Measurements from ENCODE around the gene PRDM8. TPM values are rescaled to one million over a fixed set of nuclear protein-coding genes. Genes with fewer than 3 reads are reported as not detected.
"Not testable (repeated sequence)": the region's sequence is repeated elsewhere in the genome, so short reads cannot be mapped to it uniquely, and the experiment has no call there.

The PRDM8 gene
- total RNA-seq, 1 donor from 2014 or later: not detected

DNA sequence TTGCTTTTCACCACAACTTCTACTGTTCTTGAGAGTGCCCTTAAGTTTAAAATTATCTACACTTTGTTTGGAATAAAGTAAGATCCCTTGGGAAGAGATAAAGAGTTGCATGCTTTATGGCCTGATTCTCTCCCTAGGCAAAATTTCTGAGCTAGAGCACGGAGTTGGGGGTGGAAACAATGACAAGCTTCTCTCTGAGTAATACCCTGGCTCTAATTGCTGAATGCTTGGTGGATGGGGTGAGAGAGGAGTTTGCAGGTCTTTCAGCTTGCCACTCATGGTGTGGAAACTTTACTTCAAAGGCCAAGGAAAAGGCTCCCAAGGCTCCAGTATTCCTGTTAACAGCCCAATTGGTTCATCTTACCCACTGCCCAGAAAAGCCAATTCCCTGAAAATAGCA, 26.1 kb upstream of the PRDM8 start:
- DNase-seq (ENCODE audit: low spot score in 2 of 2): no peak
- Histone ChIP-seq H3K27me3 (no peaks in the 10 kb centered on the region), H3K4me3 (no peak overlapping the region), H3K9me3 (no peaks in the 10 kb centered on the region), H3K36me3 (no peaks in the 10 kb centered on the region), H3K4me1 (no peaks in the 10 kb centered on the region), H3K27ac (no peak overlapping the region)
- no peak for TF ChIP-seq CTCF (IDR thresholded peaks at IDR 0.05)
- intact Hi-C loops (cut with DNase I): no loop called here

GRCh38 chr4:80171656-80172055, 25.6 kb upstream of the PRDM8 start:
- H3K9me3 ChIP-seq: no peaks in the 10 kb centered on the region
- H3K4me1 ChIP-seq: no peaks in the 10 kb centered on the region
- no peaks in the 10 kb centered on the region for H3K27me3 ChIP-seq
- no peak overlapping the region for H3K27ac ChIP-seq
- intact Hi-C loops (cut with DNase I): no loop called here
- no peaks in the 10 kb centered on the region for H3K36me3 ChIP-seq
- no peak overlapping the region for H3K4me3 ChIP-seq
- no peak for TF ChIP-seq CTCF (IDR thresholded peaks at IDR 0.05)
- DNase-seq (ENCODE audit: low spot score in 2 of 2): no peak

DNA sequence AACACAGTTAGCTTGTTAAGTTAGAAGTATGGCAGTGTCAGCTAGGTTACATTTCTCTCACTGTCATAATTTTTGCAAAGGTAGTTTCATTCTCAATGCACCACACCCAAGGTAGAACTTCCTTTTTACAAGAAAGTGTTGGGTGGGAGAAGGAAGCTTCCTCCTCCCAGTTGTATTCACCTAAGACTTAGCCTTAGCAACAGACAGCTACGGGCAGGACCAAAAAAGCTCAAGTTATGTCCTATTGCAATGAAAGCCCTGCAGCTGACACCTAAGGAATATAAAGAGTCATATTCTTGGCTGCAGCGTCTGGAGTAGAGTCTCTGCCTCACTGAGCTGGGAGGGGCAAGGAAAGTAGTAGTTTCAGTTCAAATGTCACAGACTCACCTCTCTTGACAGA, 25.1 kb upstream of the PRDM8 start:
- no peak for DNase-seq (ENCODE audit: low spot score in 2 of 2)
- no peaks in the 10 kb centered on the region for H3K4me1 ChIP-seq
- intact Hi-C loops (cut with DNase I): no loop called here
- TF ChIP-seq CTCF (IDR thresholded peaks at IDR 0.05): no peak
- no peaks in the 10 kb centered on the region for H3K36me3 ChIP-seq
- no peaks in the 10 kb centered on the region for H3K9me3 ChIP-seq
- no peak overlapping the region for H3K4me3 ChIP-seq
- no peak overlapping the region for H3K27ac ChIP-seq
- no peaks in the 10 kb centered on the region for H3K27me3 ChIP-seq

DNA sequence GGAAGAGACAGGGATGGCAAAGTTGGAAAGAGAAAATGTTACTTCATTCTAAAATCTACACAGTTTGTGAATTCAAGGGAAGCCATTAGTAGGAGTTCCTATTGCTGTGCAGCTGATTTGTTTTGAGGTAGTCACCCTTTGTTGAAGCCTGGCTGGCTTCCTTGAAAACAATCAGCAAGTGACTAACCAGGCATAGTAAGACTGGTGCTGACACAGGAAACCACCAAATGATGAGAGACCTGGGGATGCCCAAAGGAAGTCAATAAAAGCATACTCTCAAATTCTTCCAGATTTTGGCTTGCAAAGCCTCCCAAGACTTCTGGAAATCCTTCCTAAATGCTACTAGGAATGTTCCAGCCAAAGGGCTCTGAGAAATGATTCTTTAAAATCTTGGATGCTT, 23.9 kb upstream of the PRDM8 start:
- Histone ChIP-seq H3K4me3 (no peak overlapping the region), H3K27me3 (no peaks in the 10 kb centered on the region), H3K27ac (no peak overlapping the region), H3K9me3 (peaks cover 0 to 1% of the 10 kb centered on the region in 2 donors), H3K36me3 (no peaks in the 10 kb centered on the region), H3K4me1 (no peaks in the 10 kb centered on the region)
- DNase-seq (ENCODE audit: low spot score in 2 of 2): no peak
- TF ChIP-seq CTCF (IDR thresholded peaks at IDR 0.05): no peak
- intact Hi-C loops (cut with DNase I): no loop called here

GRCh38 chr4:80173841-80174240, 23.5 kb upstream of the PRDM8 start:
- Histone ChIP-seq H3K36me3 (no peaks in the 10 kb centered on the region), H3K9me3 (peaks cover 0 to 6% of the 10 kb centered on the region in 2 donors), H3K27me3 (no peaks in the 10 kb centered on the region), H3K27ac (no peak overlapping the region), H3K4me3 (no peak overlapping the region), H3K4me1 (no peaks in the 10 kb centered on the region)
- no peak for TF ChIP-seq CTCF (IDR thresholded peaks at IDR 0.05)
- intact Hi-C loops (cut with DNase I): no loop called here
- no peak for DNase-seq (ENCODE audit: low spot score in 2 of 2)

DNA sequence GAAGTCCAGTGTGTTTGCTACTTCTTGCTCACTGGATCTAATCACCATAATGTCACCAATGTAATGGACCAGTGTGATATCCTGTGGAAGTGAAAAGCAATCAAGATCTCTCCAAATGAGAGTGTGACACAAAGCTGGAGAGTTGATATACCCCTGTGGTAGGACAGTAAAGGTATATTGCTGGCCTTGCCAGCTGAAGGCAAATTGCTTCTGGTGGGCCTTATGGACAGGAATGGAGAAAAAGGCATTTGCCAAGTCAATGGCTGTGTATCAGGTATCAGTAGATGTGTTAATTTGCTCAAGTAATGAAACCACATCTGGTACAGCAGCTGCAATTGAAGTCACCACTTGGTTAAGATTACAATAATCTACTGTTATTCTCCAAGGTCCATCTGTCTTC, 19.5 kb upstream of the PRDM8 start:
- H3K36me3 ChIP-seq; H3K27me3 ChIP-seq; intact Hi-C loops (cut with DNase I); DNase-seq (ENCODE audit: low spot score in 2 of 2); H3K4me3 ChIP-seq; H3K27ac ChIP-seq; H3K4me1 ChIP-seq: not testable (repeated sequence)
- H3K9me3 ChIP-seq: peaks cover 0 to 13% of the 10 kb centered on the region in 2 donors

Data from ascending aorta (tissue), 2 donors.